Measurements from ENCODE around the gene WASL.

- no peak for TF ChIP-seq ARNTL (CRISPR knock-in tag; IDR thresholded peaks at IDR 0.05)
- no peak for TF ChIP-seq ATRX (CRISPR knock-in tag; IDR thresholded peaks at IDR 0.05; ENCODE audit: borderline replicate concordance)
- TF ChIP-seq, protein P1, sequence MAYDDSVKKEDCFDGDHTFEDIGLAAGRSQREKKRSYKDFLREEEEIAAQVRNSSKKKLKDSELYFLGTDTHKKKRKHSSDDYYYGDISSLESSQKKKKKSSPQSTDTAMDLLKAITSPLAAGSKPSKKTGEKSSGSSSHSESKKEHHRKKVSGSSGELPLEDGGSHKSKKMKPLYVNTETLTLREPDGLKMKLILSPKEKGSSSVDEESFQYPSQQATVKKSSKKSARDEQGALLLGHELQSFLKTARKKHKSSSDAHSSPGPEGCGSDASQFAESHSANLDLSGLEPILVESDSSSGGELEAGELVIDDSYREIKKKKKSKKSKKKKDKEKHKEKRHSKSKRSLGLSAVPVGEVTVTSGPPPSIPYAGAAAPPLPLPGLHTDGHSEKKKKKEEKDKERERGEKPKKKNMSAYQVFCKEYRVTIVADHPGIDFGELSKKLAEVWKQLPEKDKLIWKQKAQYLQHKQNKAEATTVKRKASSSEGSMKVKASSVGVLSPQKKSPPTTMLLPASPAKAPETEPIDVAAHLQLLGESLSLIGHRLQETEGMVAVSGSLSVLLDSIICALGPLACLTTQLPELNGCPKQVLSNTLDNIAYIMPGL (CRISPR knock-in tag; IDR thresholded peaks at IDR 0.05; ENCODE audit: borderline replicate concordance in 1 of 2, low read depth in 1 of 2) = no peak
- no peak for TF ChIP-seq HOXA5 (CRISPR knock-in tag; IDR thresholded peaks at IDR 0.05)
- TF ChIP-seq, protein P2, sequence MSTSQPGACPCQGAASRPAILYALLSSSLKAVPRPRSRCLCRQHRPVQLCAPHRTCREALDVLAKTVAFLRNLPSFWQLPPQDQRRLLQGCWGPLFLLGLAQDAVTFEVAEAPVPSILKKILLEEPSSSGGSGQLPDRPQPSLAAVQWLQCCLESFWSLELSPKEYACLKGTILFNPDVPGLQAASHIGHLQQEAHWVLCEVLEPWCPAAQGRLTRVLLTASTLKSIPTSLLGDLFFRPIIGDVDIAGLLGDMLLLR (CRISPR knock-in tag; IDR thresholded peaks at IDR 0.05) = no peak
- TF ChIP-seq CHD2 (IDR thresholded peaks at IDR 0.05; ENCODE audit: low read depth, low read length) = no peak
- TF ChIP-seq, protein P3, sequence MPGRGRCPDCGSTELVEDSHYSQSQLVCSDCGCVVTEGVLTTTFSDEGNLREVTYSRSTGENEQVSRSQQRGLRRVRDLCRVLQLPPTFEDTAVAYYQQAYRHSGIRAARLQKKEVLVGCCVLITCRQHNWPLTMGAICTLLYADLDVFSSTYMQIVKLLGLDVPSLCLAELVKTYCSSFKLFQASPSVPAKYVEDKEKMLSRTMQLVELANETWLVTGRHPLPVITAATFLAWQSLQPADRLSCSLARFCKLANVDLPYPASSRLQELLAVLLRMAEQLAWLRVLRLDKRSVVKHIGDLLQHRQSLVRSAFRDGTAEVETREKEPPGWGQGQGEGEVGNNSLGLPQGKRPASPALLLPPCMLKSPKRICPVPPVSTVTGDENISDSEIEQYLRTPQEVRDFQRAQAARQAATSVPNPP (CRISPR knock-in tag; IDR thresholded peaks at IDR 0.05) = no peak
- TF ChIP-seq MYC (CRISPR knock-in tag; IDR thresholded peaks at IDR 0.05; ENCODE audit: borderline replicate concordance) = no peak
Observed at GRCh38 chr7:123761729-123762128, 12.9 kb upstream of the WASL start.
